Panc1 (cell line): ENCODE results near the gene VPS35L.

Source experiments
- CTCF ChIP-seq: fragments of 450-650 bp; IDR thresholded peaks from 2 replicates; pipeline ENCODE4 v1.5.1; 2017; ENCODE audit warnings: mild to moderate bottlenecking
- REST ChIP-seq, 2 experiments: IDR thresholded peaks; 2 replicates each; pipeline ENCODE4 v1.6.1; 2011 to 2012; ENCODE audit warnings: low read depth in 2 of 2, control low read depth in 1 of 2, low read length in 1 of 2, mild to moderate bottlenecking in 1 of 2, moderate library complexity in 1 of 2; ENCODE audit not compliant: insufficient read depth in 1 of 2
- SIN3A ChIP-seq: IDR thresholded peaks from 2 replicates; pipeline ENCODE4 v1.6.1; 2012; ENCODE audit warnings: low read depth, mild to moderate bottlenecking, low read length, moderate library complexity, borderline replicate concordance; ENCODE audit not compliant: insufficient read depth

- no peak for TF ChIP-seq CTCF
- TF ChIP-seq REST (IDR thresholded peaks at IDR 0.05; ENCODE audit: insufficient read depth in 1 of 2, low read depth in 2 of 2, low read length in 1 of 2) = no peak
- no peak for TF ChIP-seq SIN3A
These were observed 160.7 kb downstream of the VPS35L start for GRCh38 chr16:19716183-19716582.
